Hippocampal formation (tissue), 2 donors: ENCODE measurements around the gene EMID1.
A peak's percentile ranks its signal among the peaks of the same experiment; 100 is the strongest.
"Not testable (repeated sequence)": the region's sequence is repeated elsewhere in the genome, so short reads cannot be mapped to it uniquely, and the experiment has no call there.

Experiments used
- DNase-seq, 2 donors: peaks; one replicate each; lab custom pipeline; 2025; lab: John Stamatoyannopoulos, UW

The EMID1 gene

GRCh38 chr22:29231971-29232959, 26.6 kb downstream of the EMID1 start:
- DNase-seq, result no peak

GRCh38 chr22:29233277-29233877, 27.7 kb downstream of the EMID1 start:
- no peak for DNase-seq

DNA sequence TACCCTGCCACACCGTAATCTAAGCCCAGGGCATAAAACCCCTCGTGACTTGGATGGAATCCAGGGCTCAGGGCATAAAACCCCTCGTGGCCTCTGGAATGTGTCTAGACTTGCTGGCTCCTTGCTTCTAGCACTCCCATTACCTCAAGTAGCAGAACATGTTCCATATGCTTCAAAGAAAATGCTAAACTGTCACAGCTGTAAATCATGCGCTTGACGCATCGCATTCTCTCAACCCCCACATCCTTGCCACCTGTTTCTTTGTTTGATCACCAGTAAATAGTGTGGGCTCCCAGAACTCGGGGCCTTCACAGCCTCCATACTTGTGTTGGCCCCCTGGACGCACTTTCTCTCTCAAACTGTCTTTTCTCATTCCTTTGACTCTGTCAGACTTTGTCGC, 34.8 kb downstream of the EMID1 start:
- not testable (repeated sequence) for DNase-seq

DNA sequence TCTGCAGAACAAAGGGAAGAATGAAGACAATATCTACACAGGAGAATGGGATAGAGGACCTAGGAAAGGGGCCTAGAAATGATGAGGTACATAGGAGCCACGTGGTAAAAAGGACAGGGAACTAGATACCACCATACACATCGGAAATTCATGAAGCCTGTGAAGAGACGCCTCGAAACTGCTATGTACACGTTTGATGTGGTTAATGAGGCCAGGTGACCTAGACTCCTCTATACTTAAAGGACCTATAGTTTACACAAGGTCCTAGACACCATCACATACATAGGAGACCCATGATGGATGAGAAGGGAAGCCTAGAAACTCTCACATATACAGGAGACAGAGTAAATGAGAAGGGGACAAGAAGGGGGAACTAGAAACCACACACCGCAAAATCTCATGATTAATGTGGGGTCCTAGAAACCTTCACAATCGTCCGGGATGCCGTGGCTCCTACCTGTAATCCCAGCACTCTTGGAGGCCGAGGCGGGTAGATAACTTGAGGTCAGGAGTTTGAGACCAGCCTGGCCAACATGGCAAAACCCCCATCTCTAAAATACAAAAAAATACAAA, 38.3 kb downstream of the EMID1 start:
- no peak for DNase-seq

GRCh38 chr22:29244785-29245625, 39.3 kb downstream of the EMID1 start:
- no peak for DNase-seq

GRCh38 chr22:29245626-29246385, 40.1 kb downstream of the EMID1 start:
- DNase-seq, result peak; percentile 36 to 58

GRCh38 chr22:29247891-29248290, 42.2 kb downstream of the EMID1 start:
- DNase-seq, result not testable (repeated sequence)

- DNase-seq, result no peak
Observed at GRCh38 chr22:29251265-29251664, 45.6 kb downstream of the EMID1 start.

GRCh38 chr22:29251981-29252911, 46.5 kb downstream of the EMID1 start:
- no peak for DNase-seq

GRCh38 chr22:29253561-29254285, 48.0 kb downstream of the EMID1 start:
- no peak for DNase-seq

- no peak for DNase-seq
Observed at GRCh38 chr22:29254286-29254660, 48.6 kb downstream of the EMID1 start.

- DNase-seq, result no peak
Observed at GRCh38 chr22:29255064-29255621, 49.4 kb downstream of the EMID1 start.

GRCh38 chr22:29256606-29257325, 51.1 kb downstream of the EMID1 start:
- no peak for DNase-seq

DNA sequence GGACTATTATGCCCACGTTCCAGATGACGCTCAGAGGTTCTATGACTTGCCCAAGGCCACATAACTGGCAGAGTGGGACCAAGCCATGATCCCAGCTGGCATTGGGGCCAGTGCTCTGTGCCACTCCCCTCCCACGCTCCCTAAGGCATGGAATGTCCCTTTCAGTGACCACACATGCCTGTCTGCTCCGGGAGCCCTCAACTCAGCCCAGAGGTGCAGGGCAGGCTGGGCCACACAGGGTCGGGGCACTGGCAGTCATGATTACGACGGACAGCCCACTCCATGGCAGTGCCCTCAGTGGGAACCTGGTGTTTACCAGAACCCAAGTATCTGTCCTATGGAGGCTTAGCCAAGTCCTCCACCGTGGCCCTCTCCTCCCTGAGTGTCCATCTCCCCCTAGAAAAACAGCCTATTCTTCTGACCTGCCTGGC, 52.1 kb downstream of the EMID1 start:
- DNase-seq, result no peak

DNA sequence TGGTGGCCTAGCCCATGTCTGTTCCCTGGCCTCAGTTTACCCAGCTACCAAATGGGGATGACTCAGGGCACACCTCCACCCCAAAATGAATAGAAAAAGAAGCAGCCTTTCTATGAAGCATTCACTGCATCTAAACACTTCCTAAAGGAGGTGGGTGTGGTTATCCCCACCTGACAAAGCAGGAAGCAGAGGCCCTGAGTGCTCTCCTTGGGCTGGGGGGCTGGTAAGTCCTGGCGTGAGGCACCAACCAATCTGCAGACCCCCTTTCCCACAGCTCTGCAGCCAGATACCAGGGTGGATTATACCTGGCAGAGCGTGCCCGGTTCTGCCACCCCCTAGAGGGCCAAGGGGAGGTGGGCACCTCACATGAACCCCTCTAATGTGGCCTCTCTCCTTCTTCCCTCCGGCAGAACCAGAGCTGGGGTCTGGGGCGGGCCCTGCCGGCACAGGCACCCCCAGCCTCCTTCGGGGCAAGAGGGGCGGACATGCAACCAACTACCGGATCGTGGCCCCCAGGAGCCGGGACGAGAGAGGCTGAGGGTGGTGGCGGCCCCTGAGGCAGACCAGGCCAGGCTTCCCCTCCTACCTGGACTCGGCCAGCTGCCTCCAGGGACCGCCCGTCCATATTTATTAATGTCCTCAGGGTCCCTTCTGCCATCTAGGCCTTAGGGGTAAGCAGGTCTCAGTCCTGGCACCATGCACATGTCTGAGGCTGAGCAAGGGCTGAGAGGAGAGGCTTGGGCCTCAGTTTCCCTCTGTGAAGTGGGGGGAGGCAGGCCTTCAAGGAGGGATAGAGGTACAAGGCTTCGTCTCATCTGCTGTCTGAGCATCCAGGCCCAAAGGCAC, 52.9 kb downstream of the EMID1 start:
- DNase-seq, result no peak

DNA sequence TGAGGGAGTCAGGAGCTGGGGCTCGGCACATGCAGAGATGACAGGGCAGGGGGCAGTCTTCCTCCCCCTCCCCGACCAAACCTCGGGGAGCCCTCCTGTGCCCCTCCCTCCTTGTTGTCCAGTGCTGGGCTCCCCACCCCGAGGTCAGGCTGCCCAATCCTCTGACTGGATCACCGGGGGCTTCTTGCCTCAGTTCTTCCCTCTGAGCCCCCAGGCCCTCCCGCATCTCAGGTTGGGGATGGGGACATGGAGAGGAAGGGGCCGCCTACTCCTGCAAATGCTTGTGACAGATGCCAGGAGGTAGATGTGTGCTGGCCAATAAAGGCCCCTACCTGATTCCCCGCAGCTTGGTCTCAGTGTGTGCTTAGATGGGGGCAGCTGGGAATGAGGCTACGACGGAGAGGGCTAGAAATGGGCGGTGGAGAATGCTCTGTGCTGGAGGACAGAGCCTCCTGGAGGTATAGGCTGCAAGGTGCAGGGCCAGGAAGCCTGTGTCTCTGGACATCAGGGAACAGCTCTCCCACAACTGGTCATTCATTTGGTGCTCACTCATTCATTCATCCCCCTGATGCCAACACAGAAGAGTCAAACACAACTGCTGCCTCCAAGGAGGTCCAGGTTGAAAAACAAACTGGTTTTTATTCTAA, 53.7 kb downstream of the EMID1 start:
- DNase-seq, result no peak

DNA sequence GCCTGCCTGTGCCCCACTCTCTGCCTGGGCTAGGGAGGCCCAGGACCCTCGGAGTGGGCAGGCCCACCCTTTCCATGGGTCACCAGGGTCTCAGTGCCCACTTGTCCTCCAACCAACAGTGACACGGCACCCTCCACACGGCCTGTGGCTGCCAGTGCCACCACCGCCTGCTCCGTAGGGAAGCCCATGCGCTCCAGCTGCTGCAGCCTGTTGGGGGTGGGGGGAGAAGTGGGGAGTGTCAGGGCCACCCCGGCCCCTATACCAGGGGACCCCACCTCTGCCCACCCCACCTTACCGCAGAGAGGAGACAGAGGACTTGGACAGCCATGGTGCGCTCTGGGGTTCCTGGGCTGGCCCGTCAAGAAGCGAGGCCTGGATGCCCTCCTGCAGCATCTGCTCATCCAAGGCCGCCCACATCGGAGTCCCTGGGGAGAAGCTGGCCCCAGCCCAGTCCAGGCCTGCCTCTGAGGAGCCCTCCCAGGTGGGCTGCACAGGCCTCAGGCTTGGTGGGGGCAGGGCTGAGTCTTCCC, 54.4 kb downstream of the EMID1 start:
- no peak for DNase-seq
